CD4-positive, alpha-beta T cell treated with Interleukin-21 for 1 hour (primary cell): ENCODE data around the gene TRMT44.
"Not testable (repeated sequence)": the region's sequence is repeated elsewhere in the genome, so short reads cannot be mapped to it uniquely, and the experiment has no call there.

Experiments
- DNase-seq: peaks from one replicate; pipeline ENCODE4 v3.0.0-alpha.2; 2020

TRMT44 gene

GRCh38 chr4:8407316-8407715 lies 33.3 kb upstream of the TRMT44 start:
- DNase-seq, result no peak

GRCh38 chr4:8407756-8408155 lies 32.8 kb upstream of the TRMT44 start:
- DNase-seq, result no peak

- peak; percentile 89 for DNase-seq
Measured at GRCh38 chr4:8409264-8410065, 31.1 kb upstream of the TRMT44 start.

- no peak for DNase-seq
Measured at GRCh38 chr4:8410066-8410625, 30.4 kb upstream of the TRMT44 start.

GRCh38 chr4:8410641-8411271 lies 29.8 kb upstream of the TRMT44 start:
- no peak for DNase-seq

- DNase-seq, result no peak
Measured at GRCh38 chr4:8411351-8412180, 29.0 kb upstream of the TRMT44 start.

GRCh38 chr4:8412288-8412687 lies 28.3 kb upstream of the TRMT44 start:
- no peak for DNase-seq

- peak; percentile 47 for DNase-seq
Measured at GRCh38 chr4:8414377-8414776, 26.2 kb upstream of the TRMT44 start.

- DNase-seq, result no peak
Measured at GRCh38 chr4:8417071-8417614, 23.4 kb upstream of the TRMT44 start.

- DNase-seq, result peak; percentile 8
Measured at GRCh38 chr4:8419222-8420041, 21.1 kb upstream of the TRMT44 start.

- DNase-seq, result not testable (repeated sequence)
Measured at GRCh38 chr4:8420151-8420550, 20.4 kb upstream of the TRMT44 start.

GRCh38 chr4:8422327-8422726 lies 18.2 kb upstream of the TRMT44 start:
- no peak for DNase-seq

- no peak for DNase-seq
Measured at GRCh38 chr4:8422786-8423185, 17.8 kb upstream of the TRMT44 start.

GRCh38 chr4:8427262-8427661 lies 13.3 kb upstream of the TRMT44 start:
- DNase-seq, result no peak

GRCh38 chr4:8427761-8428287 lies 12.8 kb upstream of the TRMT44 start:
- no peak for DNase-seq

GRCh38 chr4:8428288-8429097 lies 12.1 kb upstream of the TRMT44 start:
- peak; percentile 93 for DNase-seq

- no peak for DNase-seq
Measured at GRCh38 chr4:8431553-8431952, 9.0 kb upstream of the TRMT44 start.

- no peak for DNase-seq
Measured at GRCh38 chr4:8433136-8433535, 7.4 kb upstream of the TRMT44 start.

GRCh38 chr4:8434251-8435073 lies 6.1 kb upstream of the TRMT44 start:
- DNase-seq, result no peak

GRCh38 chr4:8435656-8436121 lies 4.9 kb upstream of the TRMT44 start:
- DNase-seq, result peak; percentile 48
